HepG2 (cell line): ENCODE measurements around the gene EAF1. TPM values are rescaled to one million over a fixed set of nuclear protein-coding genes. Genes with fewer than 3 reads are reported as not detected.

Experiments
- ATAC-seq: fragments of 200-7000 bp; cut with Tn5 transposase; 3 replicates; pipeline ENCODE4 v1.9.1; 2020; ENCODE audit warnings: mild to moderate bottlenecking, moderate library complexity
- BruUV-seq: library from RNA; stranded (reverse); fragments of 400-500 nt; replicated peaks from 2 replicates; lab custom pipeline; 2021; lab: Mats Ljungman, UMichigan
- CTCF ChIA-PET: fragments of 300-600 bp; formaldehyde crosslinking; extraction: SDS; loops from one replicate; lab custom pipeline; 2021; ENCODE audit warnings: low total read pairs, inconsistent platforms, low intra/inter-chr PET ratio; lab: Yijun Ruan, JAX
- POLR2A ChIA-PET: fragments of 350-600 bp; sonication (Branson Sonifier 250); formaldehyde crosslinking; loops from one replicate; lab custom pipeline; 2020; ENCODE audit warnings: antibody characterized with exemption, inconsistent platforms; lab: Yijun Ruan, JAX
- DNase-seq: peaks from one replicate; pipeline ENCODE4 v3.0.0-alpha.2; 2015; ENCODE audit warnings: low spot score
- FAIRE-seq: peaks from 3 replicates; lab custom pipeline; 2011; peaks lifted over from hg19 to GRCh38; lab: Jason Lieb, UNC
- H2AFZ ChIP-seq: one replicate; pipeline ENCODE4 v1.6.1; 2011; ENCODE audit warnings: low read length, inconsistent platforms
- H3K27ac ChIP-seq: fragments of 300-600 bp; 3 replicates; pipeline ENCODE4 v1.8.0; 2011; ENCODE audit warnings: mixed run types, mild to moderate bottlenecking, mixed read lengths, low read length, inconsistent platforms; ENCODE audit not compliant: insufficient read depth; ENCODE audit errors: extremely low read length
- H3K27me3 ChIP-seq, 2 experiments: fragments of 200-600 bp in 1 of 2; 2 replicates in 1 of 2; 3 replicates in 1 of 2; pipeline versions ENCODE4 v1.6.0 to v1.8.0; 2011; ENCODE audit warnings: low read length in 2 of 2, mild to moderate bottlenecking in 2 of 2, moderate library complexity in 2 of 2, inconsistent platforms in 1 of 2; ENCODE audit not compliant: insufficient read depth in 2 of 2, control insufficient read depth in 1 of 2
- H3K36me3 ChIP-seq, 2 experiments: fragments of 200-600 bp in 1 of 2; replicated peaks in 1 of 2; 2 replicates in 1 of 2; 3 replicates in 1 of 2; pipeline versions ENCODE4 v1.5.1 to v1.8.0; 2011; ENCODE audit warnings: low read length in 2 of 2, inconsistent platforms in 1 of 2; ENCODE audit not compliant: insufficient read depth in 2 of 2, control insufficient read depth in 1 of 2
- H3K4me1 ChIP-seq: 2 replicates; pipeline ENCODE4 v1.5.1; 2012; ENCODE audit warnings: low read length, inconsistent platforms; ENCODE audit not compliant: insufficient read depth
- H3K4me2 ChIP-seq: 2 replicates; pipeline ENCODE4 v1.6.0; 2011; ENCODE audit warnings: low read depth, low read length, inconsistent platforms
- H3K4me3 ChIP-seq, 3 experiments: fragments of 200-600 bp in 1 of 3; sonication (generic), shearing (Covaris generic) in 1 of 3; replicated peaks in 1 of 3; 2 replicates each; pipeline ENCODE4 v1.5.1; 2011 to 2016; ENCODE audit warnings: low read length in 3 of 3, inconsistent platforms in 2 of 3, low read depth in 2 of 3, mild to moderate bottlenecking in 2 of 3, control low read depth in 1 of 3, mixed read lengths in 1 of 3; ENCODE audit not compliant: insufficient read depth in 1 of 3
- H3K79me2 ChIP-seq: one replicate; pipeline ENCODE4 v1.6.1; 2011; ENCODE audit warnings: low read length, inconsistent platforms; ENCODE audit not compliant: insufficient read depth
- H3K9ac ChIP-seq: 2 replicates; pipeline ENCODE4 v1.6.0; 2011; ENCODE audit warnings: mild to moderate bottlenecking, low read depth, low read length, inconsistent platforms; ENCODE audit not compliant: insufficient read depth
- H3K9me3 ChIP-seq: 2 replicates; pipeline ENCODE4 v1.5.1; 2012; ENCODE audit warnings: mild to moderate bottlenecking, low read length
- H4K20me1 ChIP-seq: 2 replicates; pipeline ENCODE4 v1.6.0; 2011; ENCODE audit warnings: inconsistent platforms, mild to moderate bottlenecking, low read length, moderate library complexity; ENCODE audit not compliant: insufficient read depth
- CCAR2 ChIP-seq: fragments of 200-400 bp; formaldehyde crosslinking; optimal IDR thresholded peaks from 2 replicates; pipeline ENCODE3; 2018; ENCODE audit warnings: low read depth, mild to moderate bottlenecking, low read length, moderate library complexity
- ERF ChIP-seq: IDR thresholded peaks from 2 replicates; pipeline ENCODE4 v1.6.1; 2018; ENCODE audit warnings: missing biosample characterization, missing genetic modification reagents
- GATAD2A ChIP-seq: IDR thresholded peaks from 2 replicates; pipeline ENCODE4 v1.6.1; 2016
- SP1 ChIP-seq, 2 experiments: fragments of 450-650 bp in 1 of 2; sonication (generic) in 1 of 2; formaldehyde crosslinking in 1 of 2; IDR thresholded peaks; 2 replicates each; pipeline versions ENCODE4 v1.4.0 to v1.6.1; 2016 to 2020; ENCODE audit warnings: missing genetic modification reagents in 1 of 2
- SRF ChIP-seq: IDR thresholded peaks from 2 replicates; pipeline ENCODE4 v1.6.1; 2011; ENCODE audit warnings: mild to moderate bottlenecking, low read depth, low read length, moderate library complexity
- ZNF530 ChIP-seq: sonication (generic); formaldehyde crosslinking; IDR thresholded peaks from 2 replicates; pipeline ENCODE4 v1.5.0; 2020; ENCODE audit warnings: low read depth, mild to moderate bottlenecking, missing genetic modification reagents
- ZNF660 ChIP-seq: sonication (generic); formaldehyde crosslinking; IDR thresholded peaks from 2 replicates; pipeline ENCODE4 v1.5.1; 2020; ENCODE audit warnings: mild to moderate bottlenecking, low read depth, missing genetic modification reagents, borderline replicate concordance
- WGBS: methylation state at CpG from one replicate; pipeline ENCODE4 v1.1.6; 2017; ENCODE audit warnings: low lambda C conversion rate; 5-methylcytosine and 5-hydroxymethylcytosine counted together
- in situ Hi-C: cut with HindIII; loops from 2 replicates; pipeline ENCODE4 v1.10.0; 2017; ENCODE audit warnings: low pct_unique_long_range_greater_than_20kb; ENCODE audit not compliant: extremely low pct_ligation_motif_present
- intact Hi-C: fragments of 100-400 bp; cut with micrococcal nuclease; formaldehyde crosslinking; loops from one replicate; pipeline ENCODE4 v1.10.0; 2022; ENCODE audit not compliant: unreplicated experiment
- polyA plus RNA-seq, 8 experiments: library from polyadenylated mRNA; depleted of rRNA in 3 of 8; stranded (reverse) in 7 of 8; unstranded in 1 of 8; fragments of >200 nt; fragmentation: Illumina TruSeq in 4 of 8; extraction: Trizol in 4 of 8; gene quantifications; 2 replicates each; pipeline versions ENCODE4 v1.2.1 to v1.2.3, GENCODE V29; 2011 to 2016; ENCODE audit warnings: low read depth in 4 of 8, missing spikeins in 1 of 8, mixed read lengths in 1 of 8; ENCODE audit not compliant: insufficient read depth in 1 of 8
- total RNA-seq, 5 experiments: library from RNA; depleted of rRNA; stranded (reverse); fragments of >200 nt; fragmentation: Illumina TruSeq; extraction: Trizol; gene quantifications; 2 replicates each; pipeline ENCODE4 v1.2.3, GENCODE V29; 2016; ENCODE audit warnings: low read depth in 1 of 5
- TF ChIP-seq, protein P1 (sequence below): sonication (generic); formaldehyde crosslinking; IDR thresholded peaks from 2 replicates; pipeline ENCODE4 v1.5.0; 2020; ENCODE audit warnings: mild to moderate bottlenecking, missing genetic modification reagents, moderate library complexity
- TF ChIP-seq, protein P2 (sequence below): sonication (generic); formaldehyde crosslinking; IDR thresholded peaks from 2 replicates; pipeline ENCODE4 v1.4.0; 2020; ENCODE audit warnings: mild to moderate bottlenecking, missing genetic modification reagents
- TF ChIP-seq, protein P3 (sequence below): sonication (generic); formaldehyde crosslinking; IDR thresholded peaks from 2 replicates; pipeline ENCODE4 v1.4.0; 2020; ENCODE audit warnings: mild to moderate bottlenecking, missing genetic modification reagents

EAF1 gene
- total and polyA plus RNA-seq, 2 of the 13 experiments (the other 11 are each of a cell fraction or from before 2014, with no cell fraction given) = 8.1 to 30.0 TPM

DNA sequence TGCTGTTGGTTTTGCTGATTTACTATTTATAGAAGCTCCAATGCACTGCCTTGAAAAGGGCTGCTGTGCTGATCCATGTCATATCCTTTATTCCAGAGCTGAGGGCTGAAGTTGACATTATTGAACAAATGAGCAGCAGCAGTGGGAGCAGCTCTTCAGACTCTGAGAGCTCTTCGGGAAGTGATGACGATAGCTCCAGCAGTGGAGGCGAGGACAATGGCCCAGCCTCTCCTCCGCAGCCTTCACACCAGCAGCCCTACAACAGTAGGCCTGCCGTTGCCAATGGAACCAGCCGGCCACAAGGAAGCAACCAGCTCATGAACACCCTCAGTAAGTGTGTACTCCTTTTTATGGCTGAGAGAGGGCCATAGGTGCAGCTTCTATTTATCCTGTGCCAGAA lies 8.8 kb downstream of the EAF1 start:
- H3K4me1 ChIP-seq = no peaks in the 10 kb centered on the region
- 98% methylated on average over 6 of the region's 6 CpGs for WGBS
- no peak for TF ChIP-seq ZNF660
- no peak for TF ChIP-seq SRF
- TF ChIP-seq ZNF530 = no peak
- TF ChIP-seq, protein P1, sequence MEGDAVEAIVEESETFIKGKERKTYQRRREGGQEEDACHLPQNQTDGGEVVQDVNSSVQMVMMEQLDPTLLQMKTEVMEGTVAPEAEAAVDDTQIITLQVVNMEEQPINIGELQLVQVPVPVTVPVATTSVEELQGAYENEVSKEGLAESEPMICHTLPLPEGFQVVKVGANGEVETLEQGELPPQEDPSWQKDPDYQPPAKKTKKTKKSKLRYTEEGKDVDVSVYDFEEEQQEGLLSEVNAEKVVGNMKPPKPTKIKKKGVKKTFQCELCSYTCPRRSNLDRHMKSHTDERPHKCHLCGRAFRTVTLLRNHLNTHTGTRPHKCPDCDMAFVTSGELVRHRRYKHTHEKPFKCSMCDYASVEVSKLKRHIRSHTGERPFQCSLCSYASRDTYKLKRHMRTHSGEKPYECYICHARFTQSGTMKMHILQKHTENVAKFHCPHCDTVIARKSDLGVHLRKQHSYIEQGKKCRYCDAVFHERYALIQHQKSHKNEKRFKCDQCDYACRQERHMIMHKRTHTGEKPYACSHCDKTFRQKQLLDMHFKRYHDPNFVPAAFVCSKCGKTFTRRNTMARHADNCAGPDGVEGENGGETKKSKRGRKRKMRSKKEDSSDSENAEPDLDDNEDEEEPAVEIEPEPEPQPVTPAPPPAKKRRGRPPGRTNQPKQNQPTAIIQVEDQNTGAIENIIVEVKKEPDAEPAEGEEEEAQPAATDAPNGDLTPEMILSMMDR (CRISPR knock-in tag) = no peak
- TF ChIP-seq, protein P2, sequence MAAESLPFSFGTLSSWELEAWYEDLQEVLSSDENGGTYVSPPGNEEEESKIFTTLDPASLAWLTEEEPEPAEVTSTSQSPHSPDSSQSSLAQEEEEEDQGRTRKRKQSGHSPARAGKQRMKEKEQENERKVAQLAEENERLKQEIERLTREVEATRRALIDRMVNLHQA (CRISPR knock-in tag) = no peak
- no peak for TF ChIP-seq ERF
- TF ChIP-seq GATAD2A = no peak
- TF ChIP-seq SP1 (IDR thresholded peaks at IDR 0.05) = no peak
- no peak for TF ChIP-seq SP1 (CRISPR knock-in tag; IDR thresholded peaks at IDR 0.05)
- TF ChIP-seq, protein P3, sequence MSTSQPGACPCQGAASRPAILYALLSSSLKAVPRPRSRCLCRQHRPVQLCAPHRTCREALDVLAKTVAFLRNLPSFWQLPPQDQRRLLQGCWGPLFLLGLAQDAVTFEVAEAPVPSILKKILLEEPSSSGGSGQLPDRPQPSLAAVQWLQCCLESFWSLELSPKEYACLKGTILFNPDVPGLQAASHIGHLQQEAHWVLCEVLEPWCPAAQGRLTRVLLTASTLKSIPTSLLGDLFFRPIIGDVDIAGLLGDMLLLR (CRISPR knock-in tag) = no peak
- no peak for TF ChIP-seq CCAR2
- TF ChIP-seq, all 625 proteins: peak for 0
- Histone ChIP-seq H3K27me3 (no peaks in the 10 kb centered on the region), H3K9me3 (no peaks in the 10 kb centered on the region), H3K79me2 (peaks cover 8% of the 10 kb centered on the region), H4K20me1 (no peaks in the 10 kb centered on the region; the same call in 1 of the 2 replicates), H3K4me3 (no peak overlapping the region), H3K9ac (no peak overlapping the region), H2AFZ (no peak overlapping the region), H3K36me3 (peaks cover 27 to 90% of the 10 kb centered on the region in 2 experiments), H3K4me2 (no peak overlapping the region), H3K27ac (no peak overlapping the region)
- FAIRE-seq (no peak), DNase-seq (no peak), ATAC-seq (no peak)
- intact Hi-C loops = no loop called here
- no TSS peak for BruUV-seq
- ChIA-PET POLR2A (no interaction called here), CTCF (no interaction called here)
- in situ Hi-C loops = no loop called here
